Lower leg skin (tissue), 3 donors: Measurements from ENCODE around the gene HINT2.

Source experiments
- POLR2A ChIP-seq, 2 donors: fragments of 450-650 bp; IDR thresholded peaks; one replicate each; pipeline ENCODE4 v1.6.1; 2016 to 2017; ENCODE audit warnings: antibody characterized with exemption in 2 of 2, mild to moderate bottlenecking in 1 of 2, moderate library complexity in 1 of 2
- TF ChIP-seq, protein P1 (sequence below), 3 donors: fragments of 450-650 bp; IDR thresholded peaks; one replicate each; pipeline ENCODE4 v1.5.1; 2016; ENCODE audit warnings: antibody characterized with exemption in 3 of 3, mild to moderate bottlenecking in 3 of 3, moderate library complexity in 2 of 3

DNA sequence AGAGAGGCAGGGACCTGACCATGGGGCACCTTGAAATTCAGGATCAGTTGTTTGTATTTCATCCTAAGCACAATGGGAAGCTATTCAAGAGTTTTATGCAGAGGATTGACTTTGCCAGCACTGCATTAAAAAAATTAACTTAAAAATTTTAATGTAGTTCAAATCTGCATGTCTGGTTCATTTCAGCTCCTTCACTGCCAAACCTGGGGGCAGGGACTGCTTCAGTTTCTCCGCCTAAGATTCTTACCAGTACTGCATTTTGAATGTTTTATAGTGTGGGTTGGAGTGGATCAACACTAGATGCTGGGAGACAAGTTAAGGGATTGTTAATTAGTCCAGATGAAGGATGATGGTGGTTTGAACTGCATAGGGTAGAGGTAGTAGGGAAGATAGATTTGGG is 45.1 kb downstream of the HINT2 start:
- TF ChIP-seq, protein P1, sequence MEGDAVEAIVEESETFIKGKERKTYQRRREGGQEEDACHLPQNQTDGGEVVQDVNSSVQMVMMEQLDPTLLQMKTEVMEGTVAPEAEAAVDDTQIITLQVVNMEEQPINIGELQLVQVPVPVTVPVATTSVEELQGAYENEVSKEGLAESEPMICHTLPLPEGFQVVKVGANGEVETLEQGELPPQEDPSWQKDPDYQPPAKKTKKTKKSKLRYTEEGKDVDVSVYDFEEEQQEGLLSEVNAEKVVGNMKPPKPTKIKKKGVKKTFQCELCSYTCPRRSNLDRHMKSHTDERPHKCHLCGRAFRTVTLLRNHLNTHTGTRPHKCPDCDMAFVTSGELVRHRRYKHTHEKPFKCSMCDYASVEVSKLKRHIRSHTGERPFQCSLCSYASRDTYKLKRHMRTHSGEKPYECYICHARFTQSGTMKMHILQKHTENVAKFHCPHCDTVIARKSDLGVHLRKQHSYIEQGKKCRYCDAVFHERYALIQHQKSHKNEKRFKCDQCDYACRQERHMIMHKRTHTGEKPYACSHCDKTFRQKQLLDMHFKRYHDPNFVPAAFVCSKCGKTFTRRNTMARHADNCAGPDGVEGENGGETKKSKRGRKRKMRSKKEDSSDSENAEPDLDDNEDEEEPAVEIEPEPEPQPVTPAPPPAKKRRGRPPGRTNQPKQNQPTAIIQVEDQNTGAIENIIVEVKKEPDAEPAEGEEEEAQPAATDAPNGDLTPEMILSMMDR (IDR thresholded peaks at IDR 0.05) = no peak
- TF ChIP-seq POLR2A (IDR thresholded peaks at IDR 0.05) = no peak
